Measurements from ENCODE around the gene FCSK. TPM values are rescaled to one million over a fixed set of nuclear protein-coding genes. Genes with fewer than 3 reads are reported as not detected.

Gene FCSK
- total and polyA plus RNA-seq, 2 of the 13 experiments (the other 11 are each of a cell fraction or from before 2014, with no cell fraction given): 9.1 to 19.2 TPM

DNA sequence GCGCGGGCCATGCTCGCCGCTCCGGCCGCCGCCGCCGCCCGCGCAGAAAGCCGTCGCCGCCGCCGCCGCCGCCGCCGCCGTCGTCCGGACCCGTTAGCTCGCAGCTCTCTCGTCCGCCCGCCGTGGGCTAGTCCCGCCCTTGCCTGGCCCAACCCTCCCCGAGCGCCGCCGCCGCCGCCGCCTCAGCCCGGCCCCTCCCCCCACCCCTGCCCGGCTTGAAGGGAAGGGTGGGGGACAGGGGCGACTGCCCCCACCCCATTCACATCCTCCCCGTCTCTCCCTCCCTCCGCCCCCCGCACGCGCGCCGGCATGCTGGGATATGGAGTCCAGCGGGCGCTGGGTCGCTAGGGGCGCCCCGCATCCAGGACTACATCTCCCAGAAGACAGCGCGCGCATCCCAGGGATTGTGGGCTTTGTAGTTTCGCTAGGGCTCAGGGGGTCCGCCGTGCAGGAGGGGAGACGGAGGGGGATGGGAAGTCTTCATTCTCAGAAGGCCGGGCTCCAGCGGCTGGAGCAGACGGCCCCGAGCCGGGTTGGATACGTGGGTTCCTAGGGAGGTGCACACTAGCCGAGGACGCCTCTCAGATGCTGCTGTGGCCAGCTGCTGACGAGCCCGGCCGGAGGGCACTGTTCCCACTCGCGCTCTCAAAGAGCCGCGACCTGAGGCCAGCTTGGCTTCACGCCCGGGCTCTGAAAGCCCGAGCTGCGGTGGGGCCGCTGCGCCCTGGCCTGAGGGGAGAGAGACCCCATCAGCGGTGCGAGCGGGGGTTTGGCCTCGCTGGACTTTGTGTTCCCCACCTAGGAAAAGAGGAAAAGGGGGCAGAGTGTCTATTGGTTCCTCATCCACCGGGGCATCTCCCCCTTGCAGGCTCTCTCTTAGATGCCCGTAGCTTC lies 15.2 kb upstream of the FCSK start, which contains the start of gene ST3GAL2 (continued):
- TF ChIP-seq ZNF740 (CRISPR knock-in tag; IDR thresholded peaks at IDR 0.05) (no peak), ZNF30 (CRISPR knock-in tag; IDR thresholded peaks at IDR 0.05) (0 out of 2 replicates have a peak, but pooled peaks have one; percentile 56), MBNL3 (CRISPR knock-in tag; conservative IDR thresholded peaks at IDR 0.05) (no peak), ZNF629 (CRISPR knock-in tag; conservative IDR thresholded peaks at IDR 0.05) (no peak), SIX4 (CRISPR knock-in tag; IDR thresholded peaks at IDR 0.05) (0 out of 2 replicates have a peak, but pooled peaks have one; percentile 38), POLR2A (IDR thresholded peaks at IDR 0.05; ENCODE audit: insufficient read depth in 1 of 2, low read depth in 2 of 2, low read length in 2 of 2) (peak; percentile 56 to 72; a peak in 3 of 4 replicates), ZNF232 (CRISPR knock-in tag; IDR thresholded peaks at IDR 0.05; ENCODE audit: borderline replicate concordance) (peak; percentile 55; the same call in 1 of the 2 replicates), REPIN1 (CRISPR knock-in tag; IDR thresholded peaks at IDR 0.05; ENCODE audit: borderline replicate concordance, low read depth) (peak; percentile 38; the same call in 1 of the 2 replicates), SNAI1 (CRISPR knock-in tag; IDR thresholded peaks at IDR 0.05; ENCODE audit: borderline replicate concordance) (peak; percentile 81; the same call in 1 of the 2 replicates), ARNT (IDR thresholded peaks at IDR 0.05) (no peak), ZBTB46 (CRISPR knock-in tag; IDR thresholded peaks at IDR 0.05; ENCODE audit: borderline replicate concordance) (0 out of 2 replicates have a peak, but pooled peaks have one; percentile 90), MZF1 (CRISPR knock-in tag; IDR thresholded peaks at IDR 0.05; ENCODE audit: borderline replicate concordance) (no peak), SPEN (CRISPR knock-in tag; IDR thresholded peaks at IDR 0.05; ENCODE audit: low read depth) (no peak), KLF12 (CRISPR knock-in tag; IDR thresholded peaks at IDR 0.05; ENCODE audit: borderline replicate concordance) (no peak; the same call in none of the 2 replicates), HDAC1 (CRISPR knock-in tag; IDR thresholded peaks at IDR 0.05) (peak; percentile 59), PRPF4 (IDR thresholded peaks at IDR 0.05; ENCODE audit: low read depth, low read length, poor library complexity, severe bottlenecking) (no peak), ZFP82 (CRISPR knock-in tag; IDR thresholded peaks at IDR 0.05; ENCODE audit: borderline replicate concordance) (no peak)
- TF ChIP-seq, protein P1, sequence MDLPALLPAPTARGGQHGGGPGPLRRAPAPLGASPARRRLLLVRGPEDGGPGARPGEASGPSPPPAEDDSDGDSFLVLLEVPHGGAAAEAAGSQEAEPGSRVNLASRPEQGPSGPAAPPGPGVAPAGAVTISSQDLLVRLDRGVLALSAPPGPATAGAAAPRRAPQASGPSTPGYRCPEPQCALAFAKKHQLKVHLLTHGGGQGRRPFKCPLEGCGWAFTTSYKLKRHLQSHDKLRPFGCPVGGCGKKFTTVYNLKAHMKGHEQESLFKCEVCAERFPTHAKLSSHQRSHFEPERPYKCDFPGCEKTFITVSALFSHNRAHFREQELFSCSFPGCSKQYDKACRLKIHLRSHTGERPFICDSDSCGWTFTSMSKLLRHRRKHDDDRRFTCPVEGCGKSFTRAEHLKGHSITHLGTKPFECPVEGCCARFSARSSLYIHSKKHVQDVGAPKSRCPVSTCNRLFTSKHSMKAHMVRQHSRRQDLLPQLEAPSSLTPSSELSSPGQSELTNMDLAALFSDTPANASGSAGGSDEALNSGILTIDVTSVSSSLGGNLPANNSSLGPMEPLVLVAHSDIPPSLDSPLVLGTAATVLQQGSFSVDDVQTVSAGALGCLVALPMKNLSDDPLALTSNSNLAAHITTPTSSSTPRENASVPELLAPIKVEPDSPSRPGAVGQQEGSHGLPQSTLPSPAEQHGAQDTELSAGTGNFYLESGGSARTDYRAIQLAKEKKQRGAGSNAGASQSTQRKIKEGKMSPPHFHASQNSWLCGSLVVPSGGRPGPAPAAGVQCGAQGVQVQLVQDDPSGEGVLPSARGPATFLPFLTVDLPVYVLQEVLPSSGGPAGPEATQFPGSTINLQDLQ (CRISPR knock-in tag; IDR thresholded peaks at IDR 0.05): peak; percentile 36; the same call in 1 of the 2 replicates
- TF ChIP-seq, protein P2, sequence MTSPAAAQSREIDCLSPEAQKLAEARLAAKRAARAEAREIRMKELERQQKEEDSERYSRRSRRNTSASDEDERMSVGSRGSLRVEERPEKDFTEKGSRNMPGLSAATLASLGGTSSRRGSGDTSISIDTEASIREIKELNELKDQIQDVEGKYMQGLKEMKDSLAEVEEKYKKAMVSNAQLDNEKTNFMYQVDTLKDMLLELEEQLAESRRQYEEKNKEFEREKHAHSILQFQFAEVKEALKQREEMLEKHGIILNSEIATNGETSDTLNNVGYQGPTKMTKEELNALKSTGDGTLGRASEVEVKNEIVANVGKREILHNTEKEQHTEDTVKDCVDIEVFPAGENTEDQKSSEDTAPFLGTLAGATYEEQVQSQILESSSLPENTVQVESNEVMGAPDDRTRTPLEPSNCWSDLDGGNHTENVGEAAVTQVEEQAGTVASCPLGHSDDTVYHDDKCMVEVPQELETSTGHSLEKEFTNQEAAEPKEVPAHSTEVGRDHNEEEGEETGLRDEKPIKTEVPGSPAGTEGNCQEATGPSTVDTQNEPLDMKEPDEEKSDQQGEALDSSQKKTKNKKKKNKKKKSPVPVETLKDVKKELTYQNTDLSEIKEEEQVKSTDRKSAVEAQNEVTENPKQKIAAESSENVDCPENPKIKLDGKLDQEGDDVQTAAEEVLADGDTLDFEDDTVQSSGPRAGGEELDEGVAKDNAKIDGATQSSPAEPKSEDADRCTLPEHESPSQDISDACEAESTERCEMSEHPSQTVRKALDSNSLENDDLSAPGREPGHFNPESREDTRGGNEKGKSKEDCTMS (CRISPR knock-in tag; conservative IDR thresholded peaks at IDR 0.05): no peak; the same call in 1 of the 2 replicates
- TF ChIP-seq, protein P3, sequence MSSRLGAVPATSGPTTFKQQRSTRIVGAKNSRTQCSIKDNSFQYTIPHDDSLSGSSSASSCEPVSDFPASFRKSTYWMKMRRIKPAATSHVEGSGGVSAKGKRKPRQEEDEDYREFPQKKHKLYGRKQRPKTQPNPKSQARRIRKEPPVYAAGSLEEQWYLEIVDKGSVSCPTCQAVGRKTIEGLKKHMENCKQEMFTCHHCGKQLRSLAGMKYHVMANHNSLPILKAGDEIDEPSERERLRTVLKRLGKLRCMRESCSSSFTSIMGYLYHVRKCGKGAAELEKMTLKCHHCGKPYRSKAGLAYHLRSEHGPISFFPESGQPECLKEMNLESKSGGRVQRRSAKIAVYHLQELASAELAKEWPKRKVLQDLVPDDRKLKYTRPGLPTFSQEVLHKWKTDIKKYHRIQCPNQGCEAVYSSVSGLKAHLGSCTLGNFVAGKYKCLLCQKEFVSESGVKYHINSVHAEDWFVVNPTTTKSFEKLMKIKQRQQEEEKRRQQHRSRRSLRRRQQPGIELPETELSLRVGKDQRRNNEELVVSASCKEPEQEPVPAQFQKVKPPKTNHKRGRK (CRISPR knock-in tag; IDR thresholded peaks at IDR 0.05): no peak

Data from HepG2 (cell line).